Stimulated activated CD4-positive, alpha-beta T cell treated with anti-CD3 and anti-CD28 coated beads, Interleukin-2, amount 100 ng/mL, for 24 hours (primary cell): ENCODE measurements around the gene WBP1.
"Not testable (repeated sequence)": the region's sequence is repeated elsewhere in the genome, so short reads cannot be mapped to it uniquely, and the experiment has no call there.

Source experiments
- DNase-seq, 2 donors: peaks; one replicate each; pipeline ENCODE4 v3.0.0-alpha.2; 2020

WBP1 gene

DNA sequence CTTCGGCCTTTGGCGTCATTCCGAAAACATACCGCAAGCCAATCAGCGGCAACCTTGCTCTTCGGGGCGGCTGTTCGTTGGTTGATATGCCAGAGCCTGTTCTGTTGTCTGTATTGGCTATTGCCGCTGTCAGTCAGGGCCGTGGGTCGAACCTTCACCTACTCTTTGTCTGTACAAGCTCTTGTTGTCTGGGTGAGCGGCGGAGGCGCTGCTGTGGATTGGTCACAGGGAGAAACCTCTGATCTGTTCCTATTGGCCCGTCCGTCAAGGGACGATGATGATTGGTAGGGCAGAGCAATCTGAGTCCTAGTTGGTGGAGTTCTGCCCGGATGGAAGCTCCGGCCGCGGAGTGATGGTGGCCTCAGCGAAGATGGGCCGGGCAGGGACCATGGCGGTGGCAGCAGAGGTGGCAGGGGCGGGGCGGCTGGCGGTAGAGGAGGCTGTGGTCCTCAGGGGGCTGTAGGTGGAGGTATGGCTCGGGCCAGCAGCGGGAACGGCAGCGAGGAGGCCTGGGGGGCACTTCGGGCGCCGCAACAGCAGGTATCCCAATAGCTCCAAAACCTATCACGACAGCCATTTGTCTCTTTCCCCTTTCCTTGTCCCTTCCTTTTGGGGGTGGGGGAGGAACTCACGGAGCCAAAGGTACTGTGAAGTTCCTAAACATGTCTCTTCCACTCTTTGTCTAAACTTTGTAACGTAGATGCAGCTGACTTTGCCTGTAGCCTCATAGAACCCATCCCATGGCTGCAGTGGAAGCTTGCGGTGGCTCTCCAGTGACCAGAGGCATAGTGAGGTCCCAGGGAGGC, at the start of gene WBP1:
Gene WBP1 (plus strand): TSS at position 307 of the 806 bp plus-strand sequence. CDS start 165 bp downstream, at position 472.
- DNase-seq: peak; percentile 98 to 99

DNA sequence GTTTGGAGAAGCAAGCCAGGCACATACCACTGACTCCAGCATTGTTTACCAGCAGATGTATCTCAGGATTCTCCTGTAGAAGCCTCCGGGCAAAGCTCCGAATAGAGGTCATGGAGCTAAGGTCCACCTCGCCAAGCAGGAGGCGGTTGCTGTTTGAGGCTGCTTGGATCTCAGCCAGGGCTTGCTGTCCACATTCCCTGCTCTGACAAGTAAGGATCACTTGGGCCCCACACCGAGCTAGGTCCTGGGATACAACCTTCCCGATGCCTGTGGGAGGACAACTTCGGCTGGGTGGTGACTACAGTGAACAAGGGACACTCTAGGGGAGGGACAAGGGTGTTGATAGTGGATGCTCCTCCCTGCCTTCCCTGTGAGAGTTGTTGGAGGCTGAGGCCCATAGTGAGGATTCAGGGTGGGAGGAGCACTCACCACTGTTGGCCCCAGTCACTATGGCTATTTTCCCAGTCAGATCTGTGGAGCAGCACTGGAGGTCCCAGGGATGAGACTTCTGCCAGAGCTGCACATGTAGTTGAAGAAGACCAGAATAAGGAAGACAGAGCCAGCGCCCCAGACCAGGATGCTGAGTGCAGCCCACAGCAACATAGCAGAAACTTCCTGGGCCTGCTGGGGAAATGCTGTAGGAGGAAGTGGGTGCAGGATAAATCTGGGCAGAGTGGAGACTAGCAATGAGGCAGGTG, 45.1 kb upstream of the WBP1 start:
- no peak for DNase-seq

DNA sequence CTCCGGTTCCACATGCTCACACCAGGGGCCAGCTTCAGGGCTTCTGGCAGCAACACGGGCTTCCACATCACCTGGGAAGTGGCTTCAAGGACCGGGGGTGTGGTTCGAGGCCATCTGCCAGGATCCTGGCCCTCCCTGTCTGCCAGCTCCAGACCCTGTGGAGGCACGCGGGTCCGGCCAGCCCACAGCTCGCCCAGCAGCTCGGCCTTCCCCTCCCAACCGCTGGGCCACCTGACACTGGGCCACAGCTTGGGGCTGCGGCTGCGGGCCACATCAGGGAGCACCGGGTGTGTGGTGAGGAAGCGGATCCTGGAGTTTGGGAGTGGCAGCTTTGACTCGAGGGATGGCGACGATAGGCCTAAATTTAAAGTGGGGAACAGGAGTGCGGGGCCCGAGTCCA, 43.8 kb upstream of the WBP1 start:
- no peak for DNase-seq

DNA sequence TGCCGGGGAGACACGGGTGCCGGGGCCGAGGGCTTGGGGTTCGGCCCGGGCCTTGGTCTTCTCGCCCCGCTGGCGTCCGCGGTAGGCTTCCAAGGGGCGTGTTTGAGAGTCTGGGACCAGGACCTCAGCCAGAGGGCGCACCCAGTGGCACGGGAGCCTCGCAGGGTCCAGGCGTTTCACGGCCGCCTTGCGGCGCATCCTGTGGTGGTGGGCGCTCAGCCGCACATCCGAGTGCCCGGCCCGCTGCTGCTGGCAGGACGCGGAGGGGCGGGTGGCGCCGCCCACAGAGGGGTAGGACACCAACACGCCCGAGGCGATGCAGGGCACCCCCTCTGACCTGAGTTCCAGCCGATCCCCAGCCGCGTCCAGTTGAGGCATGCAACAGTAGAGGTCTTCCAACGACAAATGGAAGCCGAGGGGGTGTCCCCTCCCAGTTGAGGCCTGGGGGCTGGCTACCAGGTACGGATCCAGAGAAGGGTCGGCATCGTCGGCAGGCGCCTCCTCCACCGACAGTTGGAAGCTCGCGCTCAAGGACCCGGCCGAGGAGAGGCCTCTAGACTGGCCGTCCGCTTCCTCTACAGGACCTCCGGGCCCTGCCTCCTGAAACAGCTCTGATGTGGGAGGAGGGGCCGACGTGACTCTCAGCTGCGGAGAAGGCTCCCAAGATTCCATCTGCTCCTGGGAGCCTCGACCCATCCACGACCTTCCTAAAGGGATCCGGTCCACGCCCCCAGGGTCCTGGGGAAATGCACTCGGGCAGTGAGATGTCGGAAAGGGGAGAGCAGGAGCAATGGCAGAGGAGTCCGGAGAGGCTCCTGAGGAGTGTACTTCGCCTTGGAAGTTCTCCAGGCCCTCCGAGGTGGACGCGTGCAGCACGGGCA, 43.1 kb upstream of the WBP1 start:
- peak in 1 of 2 donors; percentile 32 for DNase-seq

DNA sequence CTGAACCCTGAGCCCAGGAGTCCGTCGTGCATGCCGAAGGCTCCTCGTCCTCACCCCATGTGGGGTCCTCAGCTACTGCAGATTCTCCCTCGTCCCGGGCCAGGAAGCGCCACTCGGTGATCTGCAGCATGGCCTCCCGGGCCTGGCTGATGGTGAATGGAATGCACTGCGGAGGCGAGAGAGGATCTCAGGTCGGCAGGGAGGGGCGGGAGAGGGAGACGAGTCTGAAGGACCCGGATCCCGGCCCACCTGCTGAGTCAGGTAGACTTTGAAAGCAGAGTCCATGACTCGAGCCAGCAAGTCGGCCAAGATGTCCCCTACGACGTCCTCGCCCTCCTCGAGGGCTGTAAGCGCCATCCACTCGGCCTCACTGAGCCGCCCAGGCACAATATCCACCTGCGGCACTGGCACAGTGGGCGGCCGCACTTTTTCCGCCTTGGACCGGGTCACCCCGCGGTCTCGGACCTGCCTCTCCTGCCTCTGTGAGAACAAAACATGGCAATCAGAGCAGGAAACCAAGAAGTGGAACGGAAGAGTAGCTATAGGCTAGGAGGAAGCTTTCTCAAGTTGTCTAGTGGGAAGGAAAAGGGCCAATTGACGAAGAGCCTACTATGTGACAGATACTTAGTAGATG, 42.4 kb upstream of the WBP1 start:
- DNase-seq: no peak

DNA sequence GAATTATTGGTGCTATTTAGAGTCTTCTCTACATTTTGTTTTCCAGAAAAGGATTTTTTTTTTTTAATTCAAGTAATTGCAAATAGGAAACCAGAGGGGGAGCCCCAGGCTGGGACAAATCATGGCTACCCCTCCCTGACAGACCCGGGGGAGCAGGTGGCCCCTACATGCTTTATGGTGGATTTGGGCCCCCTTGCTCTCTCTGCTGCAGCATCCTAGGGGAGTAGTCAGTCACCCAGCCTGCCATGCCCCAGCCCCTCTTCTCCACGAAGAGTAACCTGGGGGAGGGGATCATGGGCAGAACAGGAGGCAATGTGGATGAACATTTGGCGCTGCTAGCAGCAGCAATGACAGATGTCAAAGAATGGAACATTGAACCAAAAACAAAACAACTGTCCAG, 41.5 kb upstream of the WBP1 start:
- DNase-seq: no peak

DNA sequence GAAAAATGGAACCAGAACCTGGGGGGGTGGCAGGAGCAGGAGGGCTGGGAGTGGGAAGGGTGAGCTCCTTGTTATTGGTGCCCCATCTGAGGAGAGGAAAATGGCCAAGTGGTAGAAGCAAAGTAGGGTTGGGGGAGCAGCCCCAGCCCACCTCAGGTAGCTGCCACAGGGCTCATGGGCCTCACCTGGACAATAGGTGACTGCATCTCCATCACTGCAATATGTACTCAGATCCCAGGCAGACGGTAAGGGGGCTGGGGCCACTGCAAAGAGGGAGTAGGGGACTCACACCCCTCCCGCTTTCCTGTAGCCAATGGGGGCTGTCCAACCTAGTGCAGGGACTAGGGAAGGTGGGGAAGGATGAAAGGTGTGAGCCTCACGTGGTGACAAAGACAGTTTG, 41.0 kb upstream of the WBP1 start:
- DNase-seq: no peak

DNA sequence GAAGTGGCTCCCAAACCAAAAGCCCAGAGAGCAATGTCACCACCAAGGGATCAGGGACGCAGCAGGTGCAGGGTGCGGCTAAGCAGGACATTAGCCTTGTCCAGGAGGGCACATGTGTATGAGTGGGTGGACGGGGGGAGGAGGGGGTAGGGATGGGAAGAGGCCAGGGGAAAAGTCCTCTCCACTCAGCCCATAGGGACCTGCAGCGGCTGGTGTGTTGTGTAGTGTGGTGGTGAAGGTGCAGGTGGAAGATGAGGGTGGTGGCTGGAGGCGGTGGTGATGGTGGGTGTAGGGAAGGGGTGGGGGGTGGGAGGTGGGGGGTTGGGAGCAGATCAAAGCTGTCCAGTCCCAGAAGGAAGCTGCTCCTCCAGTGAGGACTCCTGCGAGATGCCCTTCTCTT, 40.5 kb upstream of the WBP1 start:
- no peak for DNase-seq

DNA sequence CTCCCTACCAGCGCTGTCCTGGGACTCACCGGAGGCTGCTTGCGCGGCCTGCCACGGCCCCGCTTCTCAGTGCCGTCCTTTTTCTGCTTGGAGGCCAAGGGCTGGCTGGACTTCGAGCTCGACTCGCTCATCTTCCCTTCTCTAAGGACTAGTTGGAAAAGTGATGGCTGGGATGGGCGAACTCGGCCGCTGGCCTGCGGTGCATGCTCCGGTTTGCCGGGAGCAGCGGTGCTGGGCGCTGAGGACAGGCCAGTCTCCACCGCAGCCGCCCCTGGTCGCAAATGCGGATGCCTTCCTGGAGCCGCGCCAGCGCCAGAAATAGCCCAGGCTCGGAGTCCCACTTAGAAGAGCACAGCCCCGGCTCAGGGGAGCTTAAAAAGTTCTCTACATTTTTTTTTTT, 39.9 kb upstream of the WBP1 start:
- DNase-seq: no peak

DNA sequence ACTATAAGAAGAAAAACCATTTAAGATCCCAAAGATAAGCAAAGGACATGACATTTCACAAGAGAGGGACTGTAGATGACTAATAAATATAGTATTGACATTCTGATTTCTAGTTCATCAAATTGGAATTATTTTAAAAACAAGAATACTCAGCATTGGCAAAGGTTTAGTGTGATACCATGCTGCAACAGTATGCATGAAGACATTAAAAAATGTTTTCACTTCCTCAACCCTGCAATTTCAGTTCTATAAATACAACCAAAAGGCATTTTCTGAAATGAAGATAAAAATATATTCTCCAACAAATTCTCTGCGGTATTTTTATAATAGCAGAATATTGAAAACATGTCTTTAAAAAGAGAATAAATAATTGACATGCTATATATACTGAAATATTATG, 38.9 kb upstream of the WBP1 start:
- DNase-seq: no peak

DNA sequence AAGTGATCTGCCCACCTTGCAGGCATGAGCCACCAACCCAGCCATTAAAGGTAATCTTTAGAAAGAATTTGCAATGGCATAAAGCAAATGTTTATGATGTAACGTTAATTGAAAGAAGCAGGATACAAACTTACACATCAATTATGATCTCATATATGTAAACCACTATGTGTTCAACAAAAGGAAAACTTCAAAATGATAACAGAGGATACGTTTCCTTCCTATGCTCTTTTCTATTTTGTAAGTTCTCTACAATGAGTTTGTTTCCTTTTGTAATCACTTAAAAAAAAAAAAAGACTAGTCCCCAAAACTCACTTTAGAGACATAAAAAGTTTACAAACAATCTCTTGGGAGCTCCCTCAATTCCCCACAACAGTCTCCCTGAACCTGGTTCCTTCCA, 38.2 kb upstream of the WBP1 start:
- DNase-seq: no peak

DNA sequence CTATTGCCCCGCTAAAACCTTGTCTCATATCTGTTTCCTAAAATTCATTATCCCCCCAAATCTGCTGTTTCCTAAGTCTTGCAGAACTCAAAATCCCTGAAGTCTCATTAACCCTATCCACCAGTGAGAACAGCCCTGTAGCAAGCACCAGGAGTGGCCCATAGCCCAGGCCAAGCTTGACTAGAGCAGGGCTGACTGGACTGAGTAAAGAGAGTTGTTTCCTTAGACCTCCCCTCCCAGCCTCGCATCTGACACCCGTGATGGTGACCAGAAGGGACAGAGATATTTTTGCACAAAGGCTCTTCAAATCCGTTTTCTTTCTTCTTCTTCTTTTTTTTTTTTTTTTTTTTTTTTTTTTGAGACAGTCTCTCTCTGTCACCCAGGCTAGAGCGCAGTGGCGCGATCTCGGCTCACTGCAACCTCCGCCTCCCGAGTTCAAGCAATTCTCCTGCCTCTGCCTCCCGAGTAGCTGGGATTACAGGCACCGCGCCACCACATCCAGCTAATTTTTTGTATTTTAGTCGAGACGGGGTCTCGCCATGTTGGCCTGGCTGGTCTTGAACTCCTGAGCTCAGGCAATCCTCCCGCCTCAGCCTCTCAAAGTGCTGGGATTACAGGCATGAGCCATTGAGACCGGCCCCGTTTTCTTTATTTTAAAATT, 37.7 kb upstream of the WBP1 start:
- DNase-seq: not testable (repeated sequence)

DNA sequence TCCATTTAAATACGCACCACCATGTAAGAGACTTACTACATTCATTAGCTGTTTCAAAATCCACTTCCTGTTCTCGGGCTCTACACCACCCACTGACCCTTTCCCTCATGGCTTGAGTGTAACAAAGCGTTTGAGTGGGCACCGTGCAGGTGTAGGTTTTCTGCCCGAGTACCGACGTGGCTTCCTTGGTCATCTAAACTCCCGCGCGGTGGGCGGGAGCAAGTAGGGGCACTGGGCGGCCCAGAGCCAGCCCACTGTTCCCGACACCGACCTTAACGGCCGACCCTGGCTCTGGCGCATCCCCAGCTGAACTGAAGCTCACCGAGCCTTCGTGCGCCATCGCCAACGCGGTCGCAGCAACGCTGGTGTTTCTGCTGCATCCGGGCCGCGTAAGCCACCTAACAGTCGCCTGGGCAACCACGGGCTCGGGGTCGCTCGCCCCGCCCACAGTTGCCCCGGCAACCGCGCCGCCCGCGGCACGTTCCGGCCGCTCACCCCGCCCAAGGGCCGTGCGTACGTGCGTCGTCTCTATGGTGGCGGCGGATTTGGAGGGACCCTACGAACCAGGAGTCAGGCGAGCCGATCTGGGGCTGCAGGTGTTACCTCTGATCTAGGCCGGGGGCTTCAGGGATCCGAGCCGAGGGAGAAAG, 36.9 kb upstream of the WBP1 start, which contains the start of the genes C2orf81 and WDR54:
Gene C2orf81 (minus strand): TSS at position 399 of the 650 bp plus-strand sequence. CDS start 59 bp downstream, at position 340.
Gene WDR54 (plus strand): TSS at position 510 of the 650 bp plus-strand sequence. CDS start 424 bp downstream, outside the sequence.
- DNase-seq: peak; percentile 94 to 97

DNA sequence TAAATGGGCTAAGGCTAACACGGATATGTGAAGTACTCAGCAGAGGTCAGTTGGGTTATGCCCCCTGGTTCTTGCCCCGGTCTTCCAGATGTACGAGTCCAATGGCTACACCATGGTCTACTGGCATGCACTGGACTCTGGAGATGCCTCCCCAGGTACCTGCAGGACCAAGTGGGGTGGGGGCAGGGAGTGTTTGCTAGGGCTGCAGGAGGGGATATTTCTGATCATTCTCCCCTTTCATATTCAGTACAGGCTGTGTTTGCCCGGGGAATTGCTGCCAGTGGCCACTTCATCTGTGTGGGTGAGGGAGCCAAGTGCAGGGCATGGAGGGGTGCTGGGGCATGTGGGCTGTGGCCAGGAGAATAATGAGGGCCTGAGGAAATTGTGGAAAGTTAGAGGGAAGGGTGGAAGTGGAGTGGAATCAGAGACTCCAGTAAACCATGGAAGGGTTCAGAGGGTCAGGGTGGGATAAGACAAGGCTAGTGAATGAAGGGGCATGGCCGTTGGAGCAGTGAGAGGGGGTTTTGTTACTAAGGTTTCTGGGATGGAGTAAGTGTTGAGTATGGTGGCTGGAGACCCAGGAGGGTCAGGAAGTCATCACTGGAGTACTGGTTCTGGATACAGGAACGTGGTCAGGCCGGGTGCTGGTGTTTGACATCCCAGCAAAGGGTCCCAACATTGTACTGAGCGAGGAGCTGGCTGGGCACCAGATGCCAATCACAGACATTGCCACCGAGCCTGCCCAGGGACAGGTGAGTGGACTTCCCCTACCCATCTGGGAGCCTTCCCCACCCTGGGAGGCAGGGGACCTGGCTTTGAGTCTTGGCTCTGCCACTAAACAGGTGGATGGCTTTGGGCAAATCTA, 34.8 kb upstream of the WBP1 start:
- DNase-seq: no peak

DNA sequence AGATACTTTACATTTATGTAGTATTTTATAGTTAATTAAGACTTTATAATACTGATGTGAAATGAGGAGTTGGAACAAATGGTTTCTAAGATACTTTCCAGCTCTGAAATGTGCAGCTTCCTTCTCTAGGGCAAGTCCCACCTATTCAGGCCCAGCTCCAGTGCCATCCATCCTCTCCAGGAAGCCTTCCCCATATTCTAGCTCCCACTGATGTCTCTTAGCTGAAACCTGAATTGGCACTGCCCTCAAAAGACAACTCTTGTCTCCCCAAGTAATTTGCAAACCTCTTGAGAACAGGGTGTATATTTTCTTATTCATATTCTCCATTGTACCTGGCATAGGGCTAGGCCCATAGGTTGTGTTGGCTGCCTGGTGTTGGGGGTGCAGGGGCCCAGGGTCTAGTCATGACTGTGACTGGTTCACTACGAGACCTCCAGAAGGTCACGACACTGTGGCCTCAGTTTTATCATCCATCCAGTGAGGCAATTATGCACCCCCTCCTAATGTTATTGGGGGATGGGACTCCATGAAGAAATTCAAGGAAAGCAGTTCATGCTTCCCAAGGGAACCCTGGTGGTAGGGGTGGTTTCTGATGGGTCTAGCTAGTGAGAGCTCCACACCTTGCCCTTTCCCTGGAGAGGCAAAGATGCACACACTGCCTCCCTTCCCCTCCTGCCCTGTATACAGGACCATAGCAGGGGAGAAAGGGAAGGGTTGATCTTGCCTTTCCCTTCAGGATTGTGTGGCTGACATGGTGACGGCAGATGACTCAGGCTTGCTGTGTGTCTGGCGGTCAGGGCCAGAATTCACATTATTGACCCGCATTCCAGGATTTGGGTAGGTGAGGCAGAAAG, 33.9 kb upstream of the WBP1 start:
- no peak for DNase-seq

DNA sequence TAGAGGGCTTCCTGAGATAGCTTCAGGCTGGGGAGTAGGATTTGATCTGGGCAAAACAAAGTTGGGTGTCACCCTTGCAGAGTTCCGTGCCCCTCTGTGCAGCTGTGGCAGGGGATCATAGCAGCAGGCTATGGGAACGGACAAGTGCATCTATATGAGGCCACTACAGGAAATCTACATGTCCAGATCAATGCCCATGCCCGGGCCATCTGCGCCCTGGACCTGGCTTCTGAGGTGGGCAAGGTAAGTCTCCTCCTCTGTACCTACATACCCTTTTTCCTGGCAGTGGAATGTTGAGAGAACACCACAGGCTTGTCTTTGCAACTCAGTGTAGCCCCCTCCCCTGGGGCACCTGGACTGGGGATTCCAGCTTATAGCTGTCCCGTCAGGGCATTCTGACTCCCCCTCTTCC, 33.2 kb upstream of the WBP1 start:
- no peak for DNase-seq

DNA sequence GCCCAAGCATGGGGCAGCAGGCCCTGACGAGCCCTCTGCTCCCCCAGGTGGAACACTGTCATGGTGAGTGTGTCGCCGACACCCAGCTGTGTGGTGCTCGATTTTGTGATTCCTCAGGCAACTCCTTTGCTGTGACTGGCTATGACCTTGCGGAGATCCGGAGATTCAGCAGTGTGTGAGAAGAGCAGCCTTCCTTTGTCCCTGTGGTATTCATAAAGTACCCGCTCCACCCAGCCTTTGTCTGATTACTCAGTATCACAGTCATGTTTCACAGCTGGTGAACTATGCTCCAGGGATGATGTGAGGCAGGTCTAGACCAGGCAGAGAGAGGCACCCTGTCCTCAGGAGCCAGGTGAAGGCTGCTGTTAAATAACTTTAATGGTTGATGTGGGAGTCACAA, 32.7 kb upstream of the WBP1 start:
- DNase-seq: no peak

DNA sequence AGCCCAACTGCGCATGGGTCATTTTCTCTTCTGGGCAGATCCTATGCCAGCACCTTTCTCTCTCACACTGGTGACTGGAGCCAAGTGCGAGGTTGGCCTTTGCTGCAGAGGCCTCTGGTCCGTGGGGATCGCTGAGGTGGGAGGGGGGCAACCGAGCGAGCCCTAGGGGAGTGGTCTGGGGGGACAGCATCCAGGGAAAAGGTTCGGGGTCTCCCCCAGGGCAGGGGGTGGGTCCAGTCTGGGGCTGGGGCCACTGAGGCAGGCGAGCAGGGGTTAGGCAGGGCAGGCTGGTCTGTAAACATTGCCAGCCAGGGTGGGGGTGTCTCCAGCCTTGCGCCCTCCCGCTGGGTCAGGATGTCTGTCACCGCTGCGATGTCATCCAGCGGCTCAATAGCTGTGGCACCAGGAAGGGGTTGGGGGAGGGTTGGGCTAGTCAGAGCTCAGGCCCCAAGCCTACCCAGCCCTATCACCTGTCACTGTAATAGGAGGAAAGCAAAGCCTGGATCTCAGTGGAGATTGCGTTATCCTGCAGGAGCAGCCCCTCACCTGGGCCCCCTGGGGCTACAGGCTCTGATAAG, 32.0 kb upstream of the WBP1 start:
- DNase-seq: no peak

DNA sequence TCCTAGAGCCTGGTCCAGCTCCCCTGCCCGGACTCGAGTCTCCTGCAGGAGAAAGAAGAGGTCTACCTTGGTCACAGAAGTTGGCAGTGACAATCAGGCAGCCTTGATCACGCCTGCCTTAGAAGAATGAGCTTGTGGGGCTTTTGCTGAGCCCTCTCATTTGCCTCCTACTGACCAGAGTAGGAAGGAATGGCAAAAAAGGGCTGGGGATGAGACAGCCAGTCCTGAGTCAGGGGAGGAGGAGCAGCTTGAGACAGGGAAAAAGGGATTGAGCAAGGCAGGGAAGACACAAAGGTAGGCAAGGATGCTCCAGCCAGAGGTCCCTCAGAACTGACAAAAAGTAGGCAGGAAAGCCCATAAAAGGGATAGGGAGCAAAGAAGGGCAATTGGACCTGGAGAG, 30.7 kb upstream of the WBP1 start:
- no peak for DNase-seq
